ENCODE data around the gene LAYN.

GRCh38 chr11:111596319-111596718 is 55.8 kb downstream of the LAYN start:
- TF ChIP-seq ATF3 (IDR thresholded peaks at IDR 0.05) = no peak
- TF ChIP-seq ATF3 (CRISPR knock-in tag; conservative IDR thresholded peaks at IDR 0.05) = no peak
- TF ChIP-seq CTCF (IDR thresholded peaks at IDR 0.05 in 2 of 3, conservative IDR thresholded peaks at IDR 0.05 in 1 of 3; ENCODE audit: insufficient read depth in 2 of 3, low read depth in 1 of 3, low read length in 3 of 3) = no peak
- TF ChIP-seq ZBTB40 (IDR thresholded peaks at IDR 0.05) = no peak
- no peak for TF ChIP-seq ZBTB40 (CRISPR knock-in tag; IDR thresholded peaks at IDR 0.05)
- no peak for TF ChIP-seq ZFP91 (CRISPR knock-in tag; IDR thresholded peaks at IDR 0.05)
- no peak for TF ChIP-seq ZFX (CRISPR knock-in tag; IDR thresholded peaks at IDR 0.05)
- no peak for TF ChIP-seq RNF2 (IDR thresholded peaks at IDR 0.05)
- TF ChIP-seq ZNF280A (IDR thresholded peaks at IDR 0.05; ENCODE audit: low read depth, partially characterized antibody) = no peak
- no peak for TF ChIP-seq CCAR2 (IDR thresholded peaks at IDR 0.05; ENCODE audit: low read depth, low read length)
- TF ChIP-seq NKRF (IDR thresholded peaks at IDR 0.05; ENCODE audit: borderline replicate concordance) = no peak
- TF ChIP-seq TBP (optimal IDR thresholded peaks at IDR 0.05; ENCODE audit: low read depth, low read length) = no peak
- no peak for TF ChIP-seq JUND (IDR thresholded peaks at IDR 0.05; ENCODE audit: borderline replicate concordance, low read depth, low read length)
- TF ChIP-seq JUND (tag; IDR thresholded peaks at IDR 0.05; ENCODE audit: borderline replicate concordance, low read depth, low read length) = no peak
- TF ChIP-seq POLR2A (conservative IDR thresholded peaks at IDR 0.05) = no peak

Data from K562 (cell line).